ENCODE measurements around the gene ZNF808. TPM values are rescaled to one million over a fixed set of nuclear protein-coding genes. Genes with fewer than 3 reads are reported as not detected.
"Not testable (repeated sequence)": the region's sequence is repeated elsewhere in the genome, so short reads cannot be mapped to it uniquely, and the experiment has no call there.

ZNF808 gene
- total RNA-seq, 2 donors from 2014 or later = 22.0 to 30.3 TPM

- Histone ChIP-seq H3K27me3 (no peaks in the 10 kb centered on the region), H3K36me3 (peaks cover 5% of the 10 kb centered on the region), H3K4me3 (no peak overlapping the region), H3K4me1 (peaks cover 0 to 13% of the 10 kb centered on the region in 2 donors), H3K27ac (no peak overlapping the region), H3K9me3 (peaks cover 0 to 7% of the 10 kb centered on the region in 2 donors)
- no peak for TF ChIP-seq CTCF (IDR thresholded peaks at IDR 0.05)
- no peak for DNase-seq (ENCODE audit: low spot score)
Observed at GRCh38 chr19:52567921-52568320, 40.5 kb downstream of the ZNF808 start.

- H3K9me3 ChIP-seq, H3K27me3 ChIP-seq: not testable (repeated sequence)
- H3K27ac ChIP-seq = peak overlapping the region; percentile 49 to 83
- peaks cover 0 to 13% of the 10 kb centered on the region in 2 donors for H3K4me1 ChIP-seq
- peaks cover 18% of the 10 kb centered on the region for H3K36me3 ChIP-seq
- peak; percentile 58 for DNase-seq (ENCODE audit: low spot score)
- peak overlapping the region; percentile 61 to 83 for H3K4me3 ChIP-seq
Observed at GRCh38 chr19:52569638-52569999, 42.2 kb downstream of the ZNF808 start.

- Histone ChIP-seq H3K27ac (peak within 1 kb of the TSS; percentile 49 to 83), H3K9me3 (no peaks in the 10 kb centered on the region), H3K4me3 (peak within 1 kb of the TSS; percentile 61 to 83), H3K4me1 (peaks cover 0 to 13% of the 10 kb centered on the region in 2 donors), H3K27me3 (no peaks in the 10 kb centered on the region), H3K36me3 (peaks cover 24% of the 10 kb centered on the region)
- DNase-seq (ENCODE audit: low spot score) = peak; percentile 96
- peak in 1 of 2 donors; percentile 37 for TF ChIP-seq CTCF (IDR thresholded peaks at IDR 0.05)
Observed at GRCh38 chr19:52570000-52570861, 42.8 kb downstream of the ZNF808 start, which contains the start of gene ZNF701. Gene ZNF701, plus strand, starts transcription at chr19:52570287. Its CDS starts 3,861 bp downstream, at chr19:52574148.

- no peak for DNase-seq (ENCODE audit: low spot score)
- Histone ChIP-seq H3K27ac (no peak overlapping the region), H3K27me3 (no peaks in the 10 kb centered on the region), H3K4me3 (no peak overlapping the region), H3K4me1 (no peaks in the 10 kb centered on the region), H3K9me3 (no peaks in the 10 kb centered on the region), H3K36me3 (peaks cover 52% of the 10 kb centered on the region)
- TF ChIP-seq CTCF (IDR thresholded peaks at IDR 0.05) = no peak
Observed at GRCh38 chr19:52584736-52585440, 57.4 kb downstream of the ZNF808 start.

GRCh38 chr19:52585604-52586003 is 58.1 kb downstream of the ZNF808 start:
- Histone ChIP-seq H3K36me3 (peaks cover 45% of the 10 kb centered on the region), H3K4me1 (no peaks in the 10 kb centered on the region), H3K4me3 (no peak overlapping the region), H3K27me3 (no peaks in the 10 kb centered on the region), H3K27ac (no peak overlapping the region), H3K9me3 (no peaks in the 10 kb centered on the region)
- TF ChIP-seq CTCF (IDR thresholded peaks at IDR 0.05) = no peak
- no peak for DNase-seq (ENCODE audit: low spot score)

GRCh38 chr19:52590728-52591127 is 63.3 kb downstream of the ZNF808 start:
- Histone ChIP-seq H3K27me3 (no peaks in the 10 kb centered on the region), H3K36me3 (peaks cover 13% of the 10 kb centered on the region), H3K27ac (no peak overlapping the region), H3K9me3 (no peaks in the 10 kb centered on the region), H3K4me1 (no peaks in the 10 kb centered on the region), H3K4me3 (no peak overlapping the region)
- no peak for DNase-seq (ENCODE audit: low spot score)
- TF ChIP-seq CTCF (IDR thresholded peaks at IDR 0.05) = no peak
